HL-60 (cell line): ENCODE data around the gene ITIH3.

ENCODE experiments used
- DNase-seq, 2 experiments: peaks; one replicate each; pipeline ENCODE4 v3.0.0-alpha.2; 2010 to 2020; ENCODE audit warnings: low read depth in 1 of 2, low spot score in 1 of 2
- H3K27ac ChIP-seq: fragments of 250-450 bp; sonication (Bioruptor Pico); replicated peaks from 2 replicates; pipeline ENCODE4 v1.5.1; 2020; ENCODE audit warnings: mild to moderate bottlenecking, moderate library complexity
- H3K27me3 ChIP-seq: fragments of 250-450 bp; sonication (Bioruptor Pico); 2 replicates; pipeline ENCODE4 v1.5.1; 2021; ENCODE audit warnings: mild to moderate bottlenecking, moderate library complexity; ENCODE audit not compliant: insufficient read depth, poor library complexity, severe bottlenecking
- H3K4me3 ChIP-seq: replicated peaks from 2 replicates; pipeline ENCODE4 v1.5.1; 2011; ENCODE audit warnings: mild to moderate bottlenecking, control low read depth, low read length; ENCODE audit not compliant: insufficient read depth
- GABPA ChIP-seq: IDR thresholded peaks from 2 replicates; pipeline ENCODE4 v1.6.1; 2012; ENCODE audit warnings: low read depth
- POLR2AphosphoS5 ChIP-seq: IDR thresholded peaks from 2 replicates; pipeline ENCODE4 v1.6.1; 2012; ENCODE audit warnings: low read depth
- SPI1 ChIP-seq: IDR thresholded peaks from 2 replicates; pipeline ENCODE4 v1.6.1; 2012; ENCODE audit warnings: low read depth, mild to moderate bottlenecking, borderline replicate concordance
- TF ChIP-seq, protein P1 (sequence below): IDR thresholded peaks from 2 replicates; pipeline ENCODE4 v1.6.1; 2012; ENCODE audit warnings: low read depth; ENCODE audit not compliant: insufficient replicate concordance
- TF ChIP-seq, protein P2 (sequence below): IDR thresholded peaks from one replicate; pipeline ENCODE4 v1.5.1; 2011; ENCODE audit warnings: low read length, control low read depth, inconsistent platforms; ENCODE audit not compliant: insufficient read depth

The ITIH3 gene

DNA sequence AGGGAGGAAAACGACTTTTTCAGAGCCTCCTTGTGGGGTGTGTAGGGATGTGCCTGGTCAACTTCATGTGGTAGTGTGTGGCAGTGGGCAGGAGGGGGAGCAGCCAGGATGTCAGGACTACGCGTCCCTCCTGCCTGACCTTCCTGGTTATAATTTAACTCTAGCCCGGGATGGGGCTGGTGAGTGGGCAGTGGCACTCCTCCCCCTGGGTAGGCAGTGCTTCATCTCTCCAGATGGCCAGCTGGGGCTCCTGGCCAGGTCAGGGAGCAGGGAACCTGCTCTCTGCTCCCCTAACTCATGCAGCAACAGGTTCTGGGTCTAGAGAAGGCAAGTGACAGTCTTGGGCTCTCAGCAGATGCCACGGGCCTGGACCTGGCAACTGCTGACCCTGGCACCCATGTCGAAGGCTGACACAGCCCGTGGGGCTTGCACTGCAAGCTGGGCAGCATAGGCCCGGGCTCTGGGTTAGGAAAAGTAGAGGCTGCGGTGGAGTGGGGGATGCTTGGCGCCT lies 33.3 kb downstream of the ITIH3 start:
- TF ChIP-seq POLR2AphosphoS5 (no peak), SPI1 (no peak), GABPA (no peak)
- TF ChIP-seq, protein P1, sequence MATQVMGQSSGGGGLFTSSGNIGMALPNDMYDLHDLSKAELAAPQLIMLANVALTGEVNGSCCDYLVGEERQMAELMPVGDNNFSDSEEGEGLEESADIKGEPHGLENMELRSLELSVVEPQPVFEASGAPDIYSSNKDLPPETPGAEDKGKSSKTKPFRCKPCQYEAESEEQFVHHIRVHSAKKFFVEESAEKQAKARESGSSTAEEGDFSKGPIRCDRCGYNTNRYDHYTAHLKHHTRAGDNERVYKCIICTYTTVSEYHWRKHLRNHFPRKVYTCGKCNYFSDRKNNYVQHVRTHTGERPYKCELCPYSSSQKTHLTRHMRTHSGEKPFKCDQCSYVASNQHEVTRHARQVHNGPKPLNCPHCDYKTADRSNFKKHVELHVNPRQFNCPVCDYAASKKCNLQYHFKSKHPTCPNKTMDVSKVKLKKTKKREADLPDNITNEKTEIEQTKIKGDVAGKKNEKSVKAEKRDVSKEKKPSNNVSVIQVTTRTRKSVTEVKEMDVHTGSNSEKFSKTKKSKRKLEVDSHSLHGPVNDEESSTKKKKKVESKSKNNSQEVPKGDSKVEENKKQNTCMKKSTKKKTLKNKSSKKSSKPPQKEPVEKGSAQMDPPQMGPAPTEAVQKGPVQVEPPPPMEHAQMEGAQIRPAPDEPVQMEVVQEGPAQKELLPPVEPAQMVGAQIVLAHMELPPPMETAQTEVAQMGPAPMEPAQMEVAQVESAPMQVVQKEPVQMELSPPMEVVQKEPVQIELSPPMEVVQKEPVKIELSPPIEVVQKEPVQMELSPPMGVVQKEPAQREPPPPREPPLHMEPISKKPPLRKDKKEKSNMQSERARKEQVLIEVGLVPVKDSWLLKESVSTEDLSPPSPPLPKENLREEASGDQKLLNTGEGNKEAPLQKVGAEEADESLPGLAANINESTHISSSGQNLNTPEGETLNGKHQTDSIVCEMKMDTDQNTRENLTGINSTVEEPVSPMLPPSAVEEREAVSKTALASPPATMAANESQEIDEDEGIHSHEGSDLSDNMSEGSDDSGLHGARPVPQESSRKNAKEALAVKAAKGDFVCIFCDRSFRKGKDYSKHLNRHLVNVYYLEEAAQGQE = no peak
- TF ChIP-seq, protein P2, sequence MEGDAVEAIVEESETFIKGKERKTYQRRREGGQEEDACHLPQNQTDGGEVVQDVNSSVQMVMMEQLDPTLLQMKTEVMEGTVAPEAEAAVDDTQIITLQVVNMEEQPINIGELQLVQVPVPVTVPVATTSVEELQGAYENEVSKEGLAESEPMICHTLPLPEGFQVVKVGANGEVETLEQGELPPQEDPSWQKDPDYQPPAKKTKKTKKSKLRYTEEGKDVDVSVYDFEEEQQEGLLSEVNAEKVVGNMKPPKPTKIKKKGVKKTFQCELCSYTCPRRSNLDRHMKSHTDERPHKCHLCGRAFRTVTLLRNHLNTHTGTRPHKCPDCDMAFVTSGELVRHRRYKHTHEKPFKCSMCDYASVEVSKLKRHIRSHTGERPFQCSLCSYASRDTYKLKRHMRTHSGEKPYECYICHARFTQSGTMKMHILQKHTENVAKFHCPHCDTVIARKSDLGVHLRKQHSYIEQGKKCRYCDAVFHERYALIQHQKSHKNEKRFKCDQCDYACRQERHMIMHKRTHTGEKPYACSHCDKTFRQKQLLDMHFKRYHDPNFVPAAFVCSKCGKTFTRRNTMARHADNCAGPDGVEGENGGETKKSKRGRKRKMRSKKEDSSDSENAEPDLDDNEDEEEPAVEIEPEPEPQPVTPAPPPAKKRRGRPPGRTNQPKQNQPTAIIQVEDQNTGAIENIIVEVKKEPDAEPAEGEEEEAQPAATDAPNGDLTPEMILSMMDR = no peak
- Histone ChIP-seq H3K27me3 (no peaks in the 10 kb centered on the region), H3K4me3 (no peak overlapping the region), H3K27ac (no peak overlapping the region)
- no peak for DNase-seq

DNA sequence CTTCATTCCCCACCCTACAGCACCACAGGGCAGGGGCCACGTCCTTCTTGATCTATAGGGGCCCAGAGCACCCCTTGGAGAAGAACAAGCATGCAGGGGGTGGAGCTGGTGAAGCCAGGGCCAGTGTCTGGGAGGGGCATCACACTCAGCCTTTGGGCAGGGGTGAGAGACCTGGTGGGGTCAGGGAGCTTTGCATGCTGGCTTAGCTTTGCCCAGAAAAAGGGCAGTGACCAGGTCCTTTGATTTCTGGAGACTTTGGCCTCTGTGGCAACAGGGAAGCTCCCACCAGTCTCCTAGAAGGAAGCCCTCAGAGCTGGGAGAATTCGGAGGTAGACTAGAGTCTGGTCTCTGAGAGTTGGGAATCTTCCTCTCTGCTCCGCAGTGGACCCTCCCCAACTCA lies 34.9 kb downstream of the ITIH3 start:
- H3K4me3 ChIP-seq = no peak overlapping the region
- DNase-seq = no peak
- no peaks in the 10 kb centered on the region for H3K27me3 ChIP-seq
- H3K27ac ChIP-seq = no peak overlapping the region
- TF ChIP-seq GABPA (no peak), SPI1 (no peak), POLR2AphosphoS5 (no peak)
- TF ChIP-seq, protein P1 = no peak
- TF ChIP-seq, protein P2 = no peak

DNA sequence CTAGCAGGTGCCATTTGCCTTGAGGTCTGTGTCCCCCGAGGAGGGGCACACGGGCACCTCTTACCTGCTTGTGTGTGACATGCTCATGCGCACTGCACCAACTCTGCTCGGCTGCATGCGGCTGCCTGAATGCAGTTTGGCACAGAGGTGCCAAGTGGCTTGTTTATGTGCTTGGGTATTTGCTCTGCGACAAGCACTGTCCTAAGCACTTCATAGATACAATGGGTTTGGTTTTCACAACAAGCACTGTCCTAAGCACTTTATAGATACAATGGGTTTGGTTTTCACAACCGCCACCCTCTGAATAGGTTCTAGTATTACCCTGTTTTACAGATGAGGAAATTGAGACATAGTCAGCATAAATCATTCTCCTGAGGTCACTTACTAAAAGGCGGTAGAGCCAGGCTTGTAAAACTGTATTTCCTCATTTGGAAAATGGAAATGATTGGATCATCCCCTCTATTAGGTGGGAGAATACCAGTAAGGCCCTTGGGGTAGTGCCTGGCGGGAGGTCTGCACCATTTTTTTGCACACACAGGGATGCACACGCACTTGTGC lies 35.4 kb downstream of the ITIH3 start:
- no peak for DNase-seq
- no peak for TF ChIP-seq POLR2AphosphoS5
- TF ChIP-seq, protein P2 = no peak
- TF ChIP-seq, protein P1 = no peak
- TF ChIP-seq GABPA = no peak
- no peak for TF ChIP-seq SPI1
- Histone ChIP-seq H3K27ac (no peak overlapping the region), H3K27me3 (no peaks in the 10 kb centered on the region), H3K4me3 (no peak overlapping the region)
